ENCODE results near the gene NXPE1. TPM values are rescaled to one million over a fixed set of nuclear protein-coding genes. Genes with fewer than 3 reads are reported as not detected.

The NXPE1 gene
- total and polyA plus RNA-seq, 2 donors (not counting 1 experiment from before 2014, with no cell fraction given) = not detected

DNA sequence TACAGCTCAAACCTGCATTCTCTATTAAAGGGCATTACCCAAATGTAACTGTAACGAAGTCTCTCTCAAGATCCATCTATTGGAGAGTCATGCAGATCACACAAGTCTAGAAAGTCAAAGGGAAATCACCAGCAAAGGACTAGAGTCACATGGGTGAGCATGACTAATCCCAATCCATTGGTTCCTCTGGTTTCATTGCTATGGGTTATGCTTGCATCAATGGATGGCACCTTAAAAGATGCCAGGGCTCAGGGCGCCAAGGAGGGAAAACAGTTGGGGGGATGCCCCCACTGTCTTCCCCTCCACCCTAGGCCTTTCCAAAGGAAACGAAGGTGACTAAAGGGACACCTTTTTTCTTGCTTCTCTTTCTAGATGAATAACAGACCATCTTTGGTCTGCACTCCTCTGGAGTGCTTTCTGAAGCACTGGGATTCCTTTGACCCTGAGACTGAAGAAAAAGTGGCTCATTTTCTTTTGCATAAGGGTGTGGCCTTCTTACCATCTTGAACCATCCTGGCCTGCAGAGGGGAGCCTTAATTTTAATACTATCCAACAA lies 27.8 kb upstream of the NXPE1 start:
- Histone ChIP-seq H4K20me1 (ENCODE audit: control insufficient read depth, insufficient read depth, low read length, poor library complexity, severe bottlenecking) (no peaks in the 10 kb centered on the region), H3K79me2 (ENCODE audit: control insufficient read depth, insufficient read depth, low read length) (no peaks in the 10 kb centered on the region), H3K4me1 (ENCODE audit: control insufficient read depth in 2 of 2, insufficient read depth in 2 of 2, low read length in 2 of 2) (no peaks in the 10 kb centered on the region), H3K4me2 (replicated peaks; ENCODE audit: low read depth, low read length, poor library complexity, severe bottlenecking) (no peak overlapping the region), H2AFZ (ENCODE audit: insufficient read depth, low read depth, low read length, poor library complexity, severe bottlenecking) (no peak overlapping the region), H3K9me3 (ENCODE audit: control extremely low read depth in 1 of 3, control insufficient read depth in 2 of 3, insufficient read depth in 1 of 3, low read length in 2 of 3) (peaks cover 0 to 22% (median 19%) of the 10 kb centered on the region in 3 donors), H3K36me3 (replicated peaks in 1 of 2; ENCODE audit: control extremely low read depth in 1 of 2, control insufficient read depth in 1 of 2, extremely low read depth in 1 of 2, insufficient read depth in 2 of 2, low read length in 1 of 2) (no peaks in the 10 kb centered on the region), H3K4me3 (ENCODE audit: control extremely low read depth in 1 of 5, extremely low read depth in 1 of 5, insufficient read depth in 1 of 5, low read depth in 2 of 5, low read length in 4 of 5) (no peak overlapping the region), H3K27ac (ENCODE audit: low read length in 2 of 2) (no peak overlapping the region), H3K9ac (ENCODE audit: low read length) (no peak overlapping the region), H3K27me3 (replicated peaks in 1 of 4; ENCODE audit: control extremely low read depth in 1 of 4, control insufficient read depth in 3 of 4, insufficient read depth in 4 of 4, low read length in 3 of 4) (no peaks in the 10 kb centered on the region)
- ATAC-seq (ENCODE audit: low read depth) (no peak), DNase-seq (no peak)
- Mint-ChIP-seq H3K27me3 (no peaks in the 10 kb centered on the region), H3K4me1 (no peaks in the 10 kb centered on the region), H3K9me3 (ENCODE audit: insufficient read depth) (peaks cover 18% of the 10 kb centered on the region), H3K4me3 (no peak overlapping the region), H3K27ac (no peak overlapping the region)
- ChIA-PET CTCF (no interaction called here), POLR2A (no interaction called here)
- 65% methylated on average over 2 of the region's 3 CpGs for WGBS (ENCODE audit: insufficient coverage)
- intact Hi-C loops (cut with micrococcal nuclease) = no loop called here
- TF ChIP-seq, protein P1, sequence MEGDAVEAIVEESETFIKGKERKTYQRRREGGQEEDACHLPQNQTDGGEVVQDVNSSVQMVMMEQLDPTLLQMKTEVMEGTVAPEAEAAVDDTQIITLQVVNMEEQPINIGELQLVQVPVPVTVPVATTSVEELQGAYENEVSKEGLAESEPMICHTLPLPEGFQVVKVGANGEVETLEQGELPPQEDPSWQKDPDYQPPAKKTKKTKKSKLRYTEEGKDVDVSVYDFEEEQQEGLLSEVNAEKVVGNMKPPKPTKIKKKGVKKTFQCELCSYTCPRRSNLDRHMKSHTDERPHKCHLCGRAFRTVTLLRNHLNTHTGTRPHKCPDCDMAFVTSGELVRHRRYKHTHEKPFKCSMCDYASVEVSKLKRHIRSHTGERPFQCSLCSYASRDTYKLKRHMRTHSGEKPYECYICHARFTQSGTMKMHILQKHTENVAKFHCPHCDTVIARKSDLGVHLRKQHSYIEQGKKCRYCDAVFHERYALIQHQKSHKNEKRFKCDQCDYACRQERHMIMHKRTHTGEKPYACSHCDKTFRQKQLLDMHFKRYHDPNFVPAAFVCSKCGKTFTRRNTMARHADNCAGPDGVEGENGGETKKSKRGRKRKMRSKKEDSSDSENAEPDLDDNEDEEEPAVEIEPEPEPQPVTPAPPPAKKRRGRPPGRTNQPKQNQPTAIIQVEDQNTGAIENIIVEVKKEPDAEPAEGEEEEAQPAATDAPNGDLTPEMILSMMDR (IDR thresholded peaks at IDR 0.05) = no peak
- TF ChIP-seq EZH2 (IDR thresholded peaks at IDR 0.05; ENCODE audit: borderline replicate concordance, insufficient read depth, low read depth, low read length, poor library complexity, severe bottlenecking) = no peak

DNA sequence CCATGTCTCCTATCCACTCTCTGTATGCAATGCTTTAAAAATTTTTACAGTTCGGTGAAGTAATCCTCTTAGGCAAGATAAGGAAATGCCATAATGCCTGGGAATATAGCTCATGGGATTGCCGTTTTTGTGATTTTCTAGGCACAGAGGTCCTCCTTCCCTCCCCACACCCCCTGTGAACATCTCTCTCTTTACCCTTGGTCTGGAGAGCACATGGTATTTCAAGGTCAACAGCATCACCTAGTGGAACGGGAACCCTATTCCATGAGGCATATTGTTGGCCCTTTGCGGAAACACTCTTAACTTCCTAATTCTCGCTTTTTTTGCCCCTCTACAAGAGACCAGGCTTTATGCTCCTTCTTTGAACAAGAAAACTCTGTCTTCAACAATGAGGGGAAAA lies 27.1 kb upstream of the NXPE1 start:
- peaks cover 18% of the 10 kb centered on the region for H3K9me3 Mint-ChIP-seq (ENCODE audit: insufficient read depth)

More for the DNA sequence above, 27.1 kb upstream of the NXPE1 start:
- Histone ChIP-seq H3K36me3 (replicated peaks in 1 of 2; ENCODE audit: control extremely low read depth in 1 of 2, control insufficient read depth in 1 of 2, extremely low read depth in 1 of 2, insufficient read depth in 2 of 2, low read length in 1 of 2) (no peaks in the 10 kb centered on the region), H3K9me3 (ENCODE audit: control extremely low read depth in 1 of 3, control insufficient read depth in 2 of 3, insufficient read depth in 1 of 3, low read length in 2 of 3) (peaks cover 0 to 22% (median 19%) of the 10 kb centered on the region in 3 donors), H3K4me2 (replicated peaks; ENCODE audit: low read depth, low read length, poor library complexity, severe bottlenecking) (no peak overlapping the region), H3K27ac (ENCODE audit: low read length in 2 of 2) (no peak overlapping the region), H3K4me1 (ENCODE audit: control insufficient read depth in 2 of 2, insufficient read depth in 2 of 2, low read length in 2 of 2) (no peaks in the 10 kb centered on the region), H2AFZ (ENCODE audit: insufficient read depth, low read depth, low read length, poor library complexity, severe bottlenecking) (no peak overlapping the region), H4K20me1 (ENCODE audit: control insufficient read depth, insufficient read depth, low read length, poor library complexity, severe bottlenecking) (no peaks in the 10 kb centered on the region), H3K9ac (ENCODE audit: low read length) (no peak overlapping the region), H3K79me2 (ENCODE audit: control insufficient read depth, insufficient read depth, low read length) (no peaks in the 10 kb centered on the region), H3K4me3 (ENCODE audit: control extremely low read depth in 1 of 5, extremely low read depth in 1 of 5, insufficient read depth in 1 of 5, low read depth in 2 of 5, low read length in 4 of 5) (no peak overlapping the region), H3K27me3 (replicated peaks in 1 of 4; ENCODE audit: control extremely low read depth in 1 of 4, control insufficient read depth in 3 of 4, insufficient read depth in 4 of 4, low read length in 3 of 4) (no peaks in the 10 kb centered on the region)
- TF ChIP-seq, protein P1 (IDR thresholded peaks at IDR 0.05) = no peak
- no peak for TF ChIP-seq EZH2 (IDR thresholded peaks at IDR 0.05; ENCODE audit: borderline replicate concordance, insufficient read depth, low read depth, low read length, poor library complexity, severe bottlenecking)
- Mint-ChIP-seq H3K4me1 (no peaks in the 10 kb centered on the region), H3K4me3 (no peak overlapping the region), H3K27ac (no peak overlapping the region), H3K27me3 (no peaks in the 10 kb centered on the region)
- intact Hi-C loops (cut with micrococcal nuclease) = no loop called here
- 91% methylated on average over 4 of the region's 5 CpGs for WGBS (ENCODE audit: insufficient coverage)
- ATAC-seq (ENCODE audit: low read depth) (no peak), DNase-seq (no peak)
- CTCF ChIA-PET = no interaction called here
- POLR2A ChIA-PET = no interaction called here

All from B cell (primary cell).